Measurements from ENCODE around the gene KDM4B.
A peak's percentile ranks its signal among the peaks of the same experiment; 100 is the strongest.

Gene KDM4B

GRCh38 chr19:5123646-5124045 is 154.7 kb downstream of the KDM4B start:
- TF ChIP-seq CTCF (conservative IDR thresholded peaks at IDR 0.05; ENCODE audit: low read depth, low read length): no peak
- no peak for DNase-seq (ENCODE audit: low read depth)

GRCh38 chr19:5124111-5124855 is 155.4 kb downstream of the KDM4B start:
- DNase-seq (ENCODE audit: low read depth): no peak
- no peak overlapping the region for H3K4me3 ChIP-seq (ENCODE audit: low read depth, low read length)
- TF ChIP-seq CTCF (conservative IDR thresholded peaks at IDR 0.05; ENCODE audit: low read depth, low read length): no peak

More at GRCh38 chr19:5123646-5124045, 154.7 kb downstream of the KDM4B start:
- no peak overlapping the region for H3K4me3 ChIP-seq (ENCODE audit: low read depth, low read length)

GRCh38 chr19:5125376-5125775 is 156.5 kb downstream of the KDM4B start:
- no peak overlapping the region for H3K4me3 ChIP-seq (ENCODE audit: low read depth, low read length)
- TF ChIP-seq CTCF (conservative IDR thresholded peaks at IDR 0.05; ENCODE audit: low read depth, low read length): no peak
- DNase-seq (ENCODE audit: low read depth): no peak

- H3K4me3 ChIP-seq (ENCODE audit: low read depth, low read length): no peak overlapping the region
- TF ChIP-seq CTCF (conservative IDR thresholded peaks at IDR 0.05; ENCODE audit: low read depth, low read length): no peak
- DNase-seq (ENCODE audit: low read depth): peak; percentile 23
Measured at GRCh38 chr19:5125797-5126497, 157.0 kb downstream of the KDM4B start.

GRCh38 chr19:5126498-5127223 is 157.7 kb downstream of the KDM4B start:
- TF ChIP-seq CTCF (conservative IDR thresholded peaks at IDR 0.05; ENCODE audit: low read depth, low read length): no peak
- DNase-seq (ENCODE audit: low read depth): no peak
- H3K4me3 ChIP-seq (ENCODE audit: low read depth, low read length): no peak overlapping the region

- DNase-seq (ENCODE audit: low read depth): no peak
- no peak for TF ChIP-seq CTCF (conservative IDR thresholded peaks at IDR 0.05; ENCODE audit: low read depth, low read length)
- H3K4me3 ChIP-seq (ENCODE audit: low read depth, low read length): no peak overlapping the region
Measured at GRCh38 chr19:5127717-5128116, 158.8 kb downstream of the KDM4B start.

Measured in choroid plexus epithelial cell (primary cell).